ENCODE results near the gene WNT3.

The WNT3 gene

GRCh38 chr17:46790216-46790615, 28.3 kb downstream of the WNT3 start:
- peak overlapping the region; percentile 72 for H3K27ac ChIP-seq
- no peak for TF ChIP-seq CTCF (conservative IDR thresholded peaks at IDR 0.05)

- TF ChIP-seq CTCF (conservative IDR thresholded peaks at IDR 0.05), result no peak
- H3K27ac ChIP-seq, result no peak overlapping the region
These were observed 28.9 kb downstream of the WNT3 start for GRCh38 chr17:46789610-46790009.

GRCh38 chr17:46788796-46789195, 29.7 kb downstream of the WNT3 start:
- no peak for TF ChIP-seq CTCF (conservative IDR thresholded peaks at IDR 0.05)
- H3K27ac ChIP-seq, result no peak overlapping the region

- H3K27ac ChIP-seq, result no peak overlapping the region
- no peak for TF ChIP-seq CTCF (conservative IDR thresholded peaks at IDR 0.05)
These were observed 30.2 kb downstream of the WNT3 start for GRCh38 chr17:46788300-46788699.

- no peak for TF ChIP-seq CTCF (conservative IDR thresholded peaks at IDR 0.05)
- no peak overlapping the region for H3K27ac ChIP-seq
These were observed 31.0 kb downstream of the WNT3 start for GRCh38 chr17:46787478-46787877.

GRCh38 chr17:46785696-46786095, 32.8 kb downstream of the WNT3 start:
- TF ChIP-seq CTCF (conservative IDR thresholded peaks at IDR 0.05), result no peak

GRCh38 chr17:46783031-46783593, 35.4 kb downstream of the WNT3 start:
- no peak for TF ChIP-seq CTCF (conservative IDR thresholded peaks at IDR 0.05)

More at GRCh38 chr17:46785696-46786095, 32.8 kb downstream of the WNT3 start:
- H3K27ac ChIP-seq, result no peak overlapping the region

More at GRCh38 chr17:46783031-46783593, 35.4 kb downstream of the WNT3 start:
- H3K27ac ChIP-seq, result peak overlapping the region; percentile 43; the same call in 1 of the 2 replicates
